ENCODE results near the gene CAMK2G. TPM values are rescaled to one million over a fixed set of nuclear protein-coding genes. Genes with fewer than 3 reads are reported as not detected.
"Not testable (repeated sequence)": the region's sequence is repeated elsewhere in the genome, so short reads cannot be mapped to it uniquely, and the experiment has no call there.

The CAMK2G gene
- total RNA-seq, 1 donor: 49.3 TPM

GRCh38 chr10:73842349-73842748, 32.0 kb downstream of the CAMK2G start:
- no peak for DNase-seq (ENCODE audit: low read depth in 2 of 3, low spot score in 2 of 3)

- DNase-seq (ENCODE audit: low read depth in 2 of 3, low spot score in 2 of 3): no peak
These were observed 32.6 kb downstream of the CAMK2G start for GRCh38 chr10:73841526-73842285.

- DNase-seq (ENCODE audit: low read depth in 2 of 3, low spot score in 2 of 3): no peak
These were observed 33.3 kb downstream of the CAMK2G start for GRCh38 chr10:73841061-73841421.

GRCh38 chr10:73840403-73841060, 33.8 kb downstream of the CAMK2G start:
- no peak for DNase-seq (ENCODE audit: low read depth in 2 of 3, low spot score in 2 of 3)

GRCh38 chr10:73840056-73840402, 34.3 kb downstream of the CAMK2G start:
- DNase-seq (ENCODE audit: low read depth in 2 of 3, low spot score in 2 of 3): no peak

- no peak for DNase-seq (ENCODE audit: low read depth in 2 of 3, low spot score in 2 of 3)
These were observed 34.9 kb downstream of the CAMK2G start for GRCh38 chr10:73839276-73839966.

GRCh38 chr10:73838827-73839226, 35.5 kb downstream of the CAMK2G start:
- no peak for DNase-seq (ENCODE audit: low read depth in 2 of 3, low spot score in 2 of 3)

GRCh38 chr10:73838008-73838567, 36.3 kb downstream of the CAMK2G start:
- DNase-seq (ENCODE audit: low read depth in 2 of 3, low spot score in 2 of 3): no peak

- DNase-seq (ENCODE audit: low read depth in 2 of 3, low spot score in 2 of 3): no peak
These were observed 37.3 kb downstream of the CAMK2G start for GRCh38 chr10:73837072-73837471.

GRCh38 chr10:73836427-73836980, 37.9 kb downstream of the CAMK2G start:
- no peak for DNase-seq (ENCODE audit: low read depth in 2 of 3, low spot score in 2 of 3)

- not testable (repeated sequence) for DNase-seq (ENCODE audit: low read depth in 2 of 3, low spot score in 2 of 3)
These were observed 45.3 kb downstream of the CAMK2G start for GRCh38 chr10:73829090-73829489.

GRCh38 chr10:73828161-73828560, 46.2 kb downstream of the CAMK2G start:
- no peak for DNase-seq (ENCODE audit: low read depth in 2 of 3, low spot score in 2 of 3)

- DNase-seq (ENCODE audit: low read depth in 2 of 3, low spot score in 2 of 3): no peak
These were observed 46.8 kb downstream of the CAMK2G start for GRCh38 chr10:73827346-73828089.

- DNase-seq (ENCODE audit: low read depth in 2 of 3, low spot score in 2 of 3): no peak
These were observed 50.1 kb downstream of the CAMK2G start for GRCh38 chr10:73824146-73824725.

GRCh38 chr10:73823391-73823790, 51.0 kb downstream of the CAMK2G start:
- DNase-seq (ENCODE audit: low read depth in 2 of 3, low spot score in 2 of 3): no peak

- DNase-seq (ENCODE audit: low read depth in 2 of 3, low spot score in 2 of 3): no peak
These were observed 54.8 kb downstream of the CAMK2G start for GRCh38 chr10:73819513-73820093.

- no peak for DNase-seq (ENCODE audit: low read depth in 2 of 3, low spot score in 2 of 3)
These were observed 55.3 kb downstream of the CAMK2G start for GRCh38 chr10:73819081-73819480.

GRCh38 chr10:73818402-73818801, 56.0 kb downstream of the CAMK2G start:
- DNase-seq (ENCODE audit: low read depth in 2 of 3, low spot score in 2 of 3): no peak

GRCh38 chr10:73817826-73818225, 56.5 kb downstream of the CAMK2G start:
- no peak for DNase-seq (ENCODE audit: low read depth in 2 of 3, low spot score in 2 of 3)

Measured in hematopoietic multipotent progenitor cell (in vitro differentiated cells).